Activated naive CD8-positive, alpha-beta T cell treated with anti-CD3 and anti-CD28 coated beads, Interleukin-2, amount 50 U/mL, for 16 hours (primary cell): ENCODE data around the gene CLIC4.
"Not testable (repeated sequence)": the region's sequence is repeated elsewhere in the genome, so short reads cannot be mapped to it uniquely, and the experiment has no call there.

Source experiments
- DNase-seq: peaks from one replicate; pipeline ENCODE4 v3.0.0-alpha.2; 2020; ENCODE audit warnings: low read depth, low spot score

Gene CLIC4

DNA sequence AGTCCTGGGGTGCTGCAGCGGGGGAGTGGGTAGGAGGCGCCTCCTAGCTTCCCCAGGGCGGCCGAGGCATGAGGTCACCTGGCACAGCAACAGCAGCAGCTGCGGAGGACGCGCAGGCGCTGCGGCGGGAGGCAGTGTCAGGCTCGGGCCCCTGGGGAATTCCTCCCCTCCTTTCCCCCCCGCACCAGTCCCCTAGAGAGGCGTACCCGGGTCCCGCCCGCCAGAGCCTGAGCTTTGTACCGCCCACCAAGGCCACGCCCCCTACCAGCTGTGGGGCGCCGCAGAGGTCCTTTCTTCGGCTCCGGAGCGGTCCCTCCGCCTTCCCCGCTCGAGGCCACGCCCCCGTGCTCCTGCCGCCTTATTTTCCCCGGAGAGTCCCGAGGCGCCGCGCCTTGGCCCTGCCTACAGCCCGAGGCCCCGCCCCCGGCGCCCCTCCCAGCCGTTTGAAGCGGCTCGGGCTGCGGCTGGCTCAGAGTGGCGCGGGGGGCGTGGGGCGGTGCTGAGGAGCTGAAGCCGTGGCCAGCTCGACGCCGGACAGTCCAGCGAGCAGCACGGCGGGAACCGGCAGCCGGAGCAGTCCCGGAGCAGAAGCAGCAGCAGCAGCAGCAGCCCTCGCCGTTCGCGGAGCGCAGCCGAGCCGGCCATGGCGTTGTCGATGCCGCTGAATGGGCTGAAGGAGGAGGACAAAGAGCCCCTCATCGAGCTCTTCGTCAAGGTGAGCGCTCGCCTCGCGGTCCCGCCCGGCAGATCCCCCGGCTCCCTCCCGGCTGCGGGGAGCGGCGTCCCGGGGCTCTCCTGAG lies at the start of gene CLIC4:
TSS of gene CLIC4 (plus strand) at position 537 of the 800 bp plus-strand sequence. CDS start at position 644, 107 bp downstream.
- DNase-seq: peak; percentile 99

DNA sequence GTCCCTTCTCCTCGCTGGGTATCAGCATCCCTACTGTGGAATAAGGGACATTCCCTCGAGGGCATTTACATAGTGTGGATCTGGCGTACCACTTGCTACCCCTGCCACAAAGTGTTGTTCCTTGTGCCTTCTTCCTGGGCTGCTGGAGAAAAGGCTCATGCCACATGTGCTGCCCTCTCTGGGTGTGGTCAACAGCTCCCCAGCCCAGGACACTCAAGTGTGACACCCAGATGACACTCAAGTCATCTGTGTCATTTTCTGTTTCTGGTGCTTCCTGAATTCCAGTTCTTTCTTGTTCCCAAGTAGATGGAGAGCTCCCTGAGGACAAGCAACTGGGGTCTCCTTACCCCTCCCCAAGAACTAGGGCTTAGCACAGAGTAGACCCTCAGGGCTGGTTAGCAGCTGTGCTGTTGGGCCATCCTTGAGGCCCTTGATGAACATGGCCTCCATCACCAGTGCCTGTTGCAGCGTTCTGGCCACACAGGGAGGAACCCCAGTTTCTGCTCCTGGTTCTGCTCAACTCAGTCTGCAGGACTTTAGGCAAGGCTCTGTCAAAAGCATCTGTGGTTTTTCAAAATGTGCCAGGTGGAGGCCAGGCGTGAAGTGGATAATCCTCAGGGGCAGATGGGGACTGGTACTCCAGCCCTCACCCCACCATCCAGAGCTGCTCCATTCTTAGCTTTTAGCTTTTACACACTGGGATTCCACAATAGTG lies 49.0 kb upstream of the CLIC4 start:
- no peak for DNase-seq

DNA sequence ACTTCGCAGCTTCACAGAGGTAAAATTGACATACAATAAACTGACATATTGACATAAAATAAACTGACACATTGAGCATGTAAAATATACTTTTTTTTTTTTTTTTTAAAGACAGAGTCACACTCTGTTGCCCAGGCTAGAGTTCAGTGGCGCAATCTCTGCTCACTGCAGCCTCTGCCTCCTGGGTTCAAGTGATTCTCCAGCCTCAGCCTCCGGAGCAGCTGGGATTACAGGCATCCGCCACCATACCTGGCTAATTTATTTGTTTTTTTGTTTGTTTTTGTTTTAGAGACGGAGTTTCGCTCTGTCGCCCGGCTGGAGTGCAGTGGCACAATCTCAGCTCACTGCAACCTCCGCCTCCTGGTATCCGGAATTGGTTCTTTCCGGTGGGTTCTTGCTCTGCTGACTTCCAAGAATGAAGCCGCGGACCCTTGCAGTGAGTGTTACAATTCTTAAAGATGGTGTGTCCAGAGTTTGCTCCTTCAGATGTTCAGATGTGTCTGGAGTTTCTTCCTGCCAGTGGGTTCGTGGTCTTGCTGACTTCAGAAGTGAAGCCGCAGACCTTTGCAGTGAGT lies 48.4 kb upstream of the CLIC4 start:
- DNase-seq: no peak

DNA sequence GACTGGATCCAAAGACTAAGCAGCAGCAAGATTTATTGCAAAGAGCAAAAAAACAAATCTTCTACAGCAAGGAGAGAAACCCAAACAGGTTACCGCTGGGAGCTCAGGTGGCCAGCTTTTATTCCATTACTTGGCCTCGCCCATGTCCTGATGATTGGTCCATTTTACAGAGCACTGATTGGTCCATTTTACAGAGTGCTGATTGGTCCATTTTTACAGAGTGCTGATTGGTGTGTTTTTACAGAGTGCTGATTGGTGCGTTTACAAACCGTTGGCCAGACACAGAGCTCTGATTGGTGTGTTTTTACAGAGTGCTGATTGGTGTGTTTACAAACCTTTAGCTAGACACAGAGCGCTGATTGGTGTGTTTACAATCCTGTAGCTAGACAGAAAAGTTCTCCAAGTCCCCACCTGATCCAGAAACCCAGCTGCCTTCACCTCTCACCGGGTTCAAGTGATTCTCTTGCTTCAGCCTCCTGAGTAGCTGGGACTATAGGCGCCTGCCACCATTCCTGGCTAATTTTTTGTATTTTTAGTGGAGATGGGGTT lies 47.7 kb upstream of the CLIC4 start:
- not testable (repeated sequence) for DNase-seq

DNA sequence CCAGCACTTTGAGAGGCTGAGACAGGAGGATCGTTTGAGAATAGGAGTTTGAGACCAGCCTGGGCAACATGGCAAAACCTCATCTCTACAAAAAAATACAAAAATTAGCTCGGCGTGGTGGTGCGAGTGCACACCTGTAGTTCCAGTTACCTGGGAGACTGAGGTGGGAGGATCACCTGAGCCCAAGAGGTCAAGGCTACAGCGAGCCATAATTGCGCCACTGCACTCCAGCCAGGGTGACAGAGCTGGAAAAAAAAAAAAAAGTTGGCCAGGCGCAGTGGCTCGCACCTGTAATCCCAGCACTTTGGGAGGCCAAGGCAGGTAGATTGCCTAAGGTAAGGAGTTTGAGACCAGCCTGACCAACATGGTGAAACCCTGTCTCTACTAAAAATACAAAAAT lies 46.9 kb upstream of the CLIC4 start:
- DNase-seq: not testable (repeated sequence)

DNA sequence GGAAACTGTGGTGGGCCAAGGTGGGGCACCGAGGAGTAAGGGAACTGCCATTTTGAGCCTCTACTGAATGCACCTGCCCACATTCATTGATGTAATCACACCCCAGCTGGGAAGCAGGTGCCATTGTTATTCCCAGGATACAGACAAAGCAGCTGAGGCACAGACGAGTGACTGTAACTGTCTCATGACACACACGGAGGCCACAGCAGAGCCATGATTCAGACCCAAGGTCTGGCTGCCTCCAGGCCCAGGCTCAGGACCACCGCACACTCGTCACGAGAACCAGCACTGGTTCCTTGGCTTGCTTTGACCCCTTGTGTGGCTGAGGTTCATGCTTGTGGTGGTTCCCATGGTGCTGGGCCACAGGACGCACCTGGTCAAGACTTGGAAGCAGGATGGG lies 45.6 kb upstream of the CLIC4 start:
- DNase-seq: no peak

DNA sequence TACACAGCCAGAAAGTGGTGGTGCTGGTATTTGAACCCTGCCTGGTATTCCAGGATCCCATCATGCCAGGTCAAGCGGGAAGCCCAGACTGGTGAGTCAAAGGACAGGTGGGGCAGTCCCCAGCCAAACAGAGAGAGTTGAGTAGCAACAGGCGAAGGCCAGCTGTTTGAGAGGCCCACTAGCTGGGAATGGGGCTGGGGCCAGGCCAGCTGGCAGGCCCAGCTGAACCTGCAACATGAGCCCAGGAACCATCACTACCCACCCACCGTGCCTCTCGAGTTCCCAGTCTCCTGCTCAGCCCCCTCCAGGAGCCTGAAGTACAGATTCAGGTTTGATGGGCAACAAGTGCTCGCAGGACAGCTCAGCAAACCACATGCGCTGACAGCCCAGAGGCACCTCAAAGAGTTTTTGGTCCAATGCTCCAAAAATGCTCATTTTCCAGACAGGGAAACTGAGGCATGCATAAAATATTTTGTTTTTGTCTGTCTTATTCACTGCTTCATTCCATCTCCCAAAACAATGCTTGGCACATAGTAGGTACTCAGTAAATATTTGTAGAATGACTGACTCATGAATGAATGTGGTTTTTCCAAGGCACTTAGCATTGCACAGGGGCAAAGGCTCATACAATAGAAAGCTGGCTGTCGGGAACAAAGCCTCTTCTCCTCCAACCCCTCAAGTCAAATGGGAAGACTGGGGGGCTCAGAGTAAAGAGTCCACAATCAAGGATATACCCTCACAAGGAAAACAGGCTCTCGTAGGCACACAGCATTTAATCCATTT lies 42.5 kb upstream of the CLIC4 start:
- no peak for DNase-seq

DNA sequence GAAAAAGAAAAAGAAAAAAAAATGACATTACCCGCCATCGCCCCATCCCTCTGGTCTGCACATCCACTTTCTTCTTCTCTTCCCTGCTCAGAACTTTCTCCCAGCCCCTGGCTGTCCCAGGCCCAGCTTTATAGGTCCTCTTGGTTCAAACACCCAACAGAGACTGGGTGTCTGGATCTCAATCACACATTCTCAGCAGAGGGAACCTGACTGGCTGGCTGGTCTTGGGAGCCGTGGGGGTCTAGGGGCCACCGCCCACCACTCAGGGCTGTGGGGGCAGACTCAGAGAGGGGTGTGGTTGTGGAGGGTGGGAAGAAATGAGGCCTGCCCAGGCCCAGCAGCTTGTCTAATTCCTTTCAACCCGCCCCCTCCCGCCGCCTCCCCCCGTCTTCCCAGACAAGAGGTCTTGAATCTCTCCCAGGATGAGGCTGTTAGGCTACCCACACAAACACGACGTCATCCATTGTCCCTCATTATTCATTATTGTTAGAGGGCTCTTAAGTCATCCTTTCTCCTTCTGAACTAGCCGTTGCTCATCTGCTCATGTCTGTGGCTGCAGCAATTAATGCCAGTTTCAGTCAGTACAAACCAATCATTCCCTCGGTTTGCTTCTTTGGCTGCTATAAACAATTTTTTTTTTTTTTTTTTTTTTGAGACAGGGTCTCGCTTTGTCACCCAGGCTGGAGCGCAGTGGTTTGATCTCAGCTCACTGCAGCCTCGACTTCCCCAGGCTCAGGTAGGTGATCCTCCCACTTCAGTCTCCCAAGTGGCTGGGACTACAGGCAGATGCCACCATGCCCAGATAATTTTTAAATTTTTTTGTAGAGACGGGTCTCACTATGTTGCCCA lies 40.6 kb upstream of the CLIC4 start:
- DNase-seq: no peak

DNA sequence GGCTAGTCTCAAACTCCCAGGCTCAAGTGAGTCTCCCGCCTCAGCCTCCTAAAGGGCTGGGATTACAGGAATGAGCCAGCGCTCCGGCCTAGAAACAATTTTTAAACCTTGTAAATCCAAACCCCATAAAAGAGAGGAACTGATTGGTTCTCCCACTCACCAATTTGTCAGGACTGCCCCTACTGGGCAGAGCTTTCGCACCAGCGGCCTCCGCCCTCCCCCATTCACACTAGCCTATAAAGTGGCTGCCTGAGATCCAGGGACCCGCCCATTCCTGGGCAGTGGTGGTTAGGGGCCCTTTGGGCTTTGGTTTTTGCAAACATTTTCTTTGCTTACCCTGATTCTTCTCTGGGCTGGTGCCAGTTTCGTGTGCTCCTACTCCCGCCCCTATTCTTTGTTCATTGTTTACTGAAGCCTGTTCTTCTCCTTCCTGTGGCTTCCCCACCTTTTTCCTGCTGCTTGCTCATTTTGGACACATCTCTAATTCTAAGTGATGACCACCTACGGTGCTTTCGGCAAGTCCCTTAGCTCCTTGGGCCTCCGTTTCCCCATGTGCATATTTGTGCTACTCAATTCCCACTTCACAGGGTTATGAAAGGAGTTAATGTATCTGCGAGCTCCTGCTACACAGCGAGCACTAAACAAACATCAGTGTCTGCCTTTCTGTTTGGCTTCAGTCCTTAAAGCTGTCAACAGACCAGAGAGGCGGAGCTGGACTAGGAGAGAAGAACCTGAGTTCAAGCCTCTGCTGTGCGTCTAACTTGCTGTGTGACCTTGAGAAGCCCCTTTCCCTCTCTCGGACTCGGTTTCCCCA lies 39.8 kb upstream of the CLIC4 start:
- DNase-seq: no peak

DNA sequence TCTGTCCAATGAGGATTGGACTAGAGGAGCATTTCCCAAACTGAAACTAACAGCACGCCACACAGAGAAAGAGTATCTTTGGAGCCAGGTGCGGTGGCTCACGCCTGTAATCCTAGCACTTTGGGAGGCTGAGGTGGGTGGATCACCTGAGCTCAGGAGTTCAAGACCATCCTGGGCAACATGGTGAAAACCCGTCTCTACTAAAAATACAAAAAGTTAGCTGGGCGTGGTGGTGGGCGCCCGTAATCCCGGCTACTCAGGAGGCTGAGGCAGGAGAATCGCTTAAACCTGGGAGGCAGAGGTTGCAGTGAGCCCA lies 39.2 kb upstream of the CLIC4 start:
- not testable (repeated sequence) for DNase-seq

DNA sequence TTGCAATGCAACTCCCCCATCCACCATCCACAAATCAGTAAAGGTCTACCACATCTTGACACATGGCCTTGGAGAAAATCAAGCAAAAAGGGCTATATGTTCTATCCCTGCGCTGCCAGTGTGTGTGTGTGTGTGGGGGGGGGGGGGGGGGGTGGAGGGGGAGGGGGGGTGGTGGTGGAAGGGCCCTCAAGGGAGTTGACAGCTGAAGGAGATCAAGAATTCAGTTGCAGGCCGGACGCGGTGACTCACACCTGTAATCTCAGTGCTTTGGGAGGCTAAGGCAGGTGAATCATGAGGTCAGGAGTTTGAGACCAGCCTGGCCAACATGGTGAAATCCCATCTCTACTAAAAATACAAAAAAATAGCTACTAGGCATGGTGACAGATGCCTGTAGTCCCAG lies 37.6 kb upstream of the CLIC4 start:
- no peak for DNase-seq

DNA sequence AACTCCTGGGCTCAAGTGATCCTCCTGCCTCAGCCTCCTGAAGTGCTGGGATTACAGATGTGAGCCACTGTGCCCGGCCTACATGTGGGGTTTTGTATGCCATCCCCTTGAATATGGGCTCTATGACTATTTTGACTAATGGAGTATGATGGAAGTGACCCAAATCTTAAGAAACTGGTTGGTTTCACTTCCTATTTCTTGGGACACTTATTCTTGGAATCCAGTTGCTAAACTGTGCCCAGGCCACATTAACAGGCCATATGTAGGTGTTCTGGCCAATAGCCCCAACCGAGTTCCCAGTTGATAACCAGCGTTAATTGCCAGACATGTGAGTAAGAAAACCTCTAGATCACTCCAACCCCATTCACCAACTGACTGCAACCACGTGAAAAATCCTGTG lies 36.3 kb upstream of the CLIC4 start:
- no peak for DNase-seq

DNA sequence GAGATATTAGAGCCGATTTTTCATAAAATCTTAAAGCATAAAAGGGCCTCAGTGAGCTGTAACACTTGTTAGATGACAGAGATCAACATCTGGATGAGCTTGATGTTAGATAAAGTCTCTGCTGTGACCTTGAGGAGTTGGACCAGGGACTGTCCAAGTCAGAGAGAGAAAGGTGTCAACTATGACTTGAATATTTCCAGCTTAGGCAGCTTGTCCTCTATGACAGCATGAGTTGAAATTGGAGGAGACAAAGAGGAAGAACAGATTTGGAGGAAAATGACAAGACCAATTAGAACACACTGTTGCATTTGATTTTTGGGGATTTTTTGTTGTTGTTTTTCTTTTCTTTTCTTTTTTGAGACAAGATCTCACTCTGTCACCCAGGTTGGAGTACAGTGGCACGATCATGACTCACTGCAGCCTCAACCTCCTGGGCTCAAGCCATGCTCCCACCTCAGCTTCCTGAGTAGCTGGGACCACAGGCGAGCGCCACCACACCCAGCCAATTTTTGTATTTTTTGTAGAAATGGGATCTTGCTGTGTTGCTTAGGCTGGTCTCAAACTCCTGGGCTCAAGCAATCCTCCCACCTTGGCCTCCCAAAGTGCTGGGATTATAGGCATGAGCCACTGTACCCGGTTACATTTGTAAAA lies 35.3 kb upstream of the CLIC4 start:
- no peak for DNase-seq

DNA sequence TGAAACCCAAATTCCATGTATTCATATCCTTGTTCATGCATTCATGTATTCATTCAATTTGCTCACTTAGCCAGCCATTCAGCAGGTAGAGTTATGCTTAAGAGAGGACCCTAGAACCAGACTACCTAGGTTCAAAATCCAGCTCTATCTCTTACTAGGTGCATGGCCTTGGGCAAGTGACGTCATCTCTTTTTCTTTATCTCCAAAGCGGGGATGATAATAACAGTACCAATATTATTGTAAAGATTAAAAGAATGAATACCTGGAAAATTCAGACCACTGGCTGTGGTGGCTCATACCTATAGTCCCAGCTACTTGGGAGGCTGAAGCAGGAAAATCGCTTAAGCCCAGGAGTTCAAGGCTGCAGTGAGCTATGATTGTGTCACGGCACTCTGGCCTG lies 33.9 kb upstream of the CLIC4 start:
- DNase-seq: no peak

DNA sequence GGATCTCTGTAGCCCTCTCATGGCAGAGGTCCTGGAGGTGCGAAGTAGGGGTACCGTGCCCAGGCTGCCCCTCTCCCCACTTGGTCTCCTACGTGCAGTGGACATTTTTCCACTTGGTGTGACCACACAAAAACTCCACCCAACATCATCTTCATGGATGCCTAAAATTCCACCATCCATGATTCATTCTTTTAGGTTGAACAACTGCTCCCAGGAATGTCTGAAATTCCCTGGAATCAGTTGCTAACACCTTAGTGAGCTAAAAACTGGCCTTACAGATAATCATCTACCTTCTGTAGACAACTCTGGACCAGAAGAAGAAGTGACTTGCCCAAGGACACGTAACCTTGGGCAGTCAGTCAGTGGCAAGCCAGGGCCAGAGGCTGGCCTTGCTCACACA lies 32.1 kb upstream of the CLIC4 start:
- no peak for DNase-seq

DNA sequence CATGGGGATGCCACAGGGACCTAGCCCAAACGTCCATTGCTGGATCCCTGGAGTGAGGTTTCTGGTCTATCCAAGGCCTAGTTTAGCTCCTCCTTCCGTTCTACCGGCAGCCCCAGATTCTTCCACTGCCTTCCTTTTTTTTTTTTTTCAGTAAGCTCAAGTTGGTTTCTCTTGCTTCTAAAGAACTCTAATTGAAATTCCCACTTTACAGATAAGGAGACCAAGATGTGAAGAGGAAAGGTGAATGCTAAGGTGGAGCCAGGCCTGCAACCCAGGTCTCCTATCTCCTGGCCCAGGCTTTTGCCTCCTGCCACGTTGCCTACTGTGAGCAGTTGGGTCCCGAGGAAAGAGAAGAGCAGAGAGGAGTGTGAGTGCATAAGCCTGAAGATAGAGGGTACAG lies 31.5 kb upstream of the CLIC4 start:
- DNase-seq: no peak

DNA sequence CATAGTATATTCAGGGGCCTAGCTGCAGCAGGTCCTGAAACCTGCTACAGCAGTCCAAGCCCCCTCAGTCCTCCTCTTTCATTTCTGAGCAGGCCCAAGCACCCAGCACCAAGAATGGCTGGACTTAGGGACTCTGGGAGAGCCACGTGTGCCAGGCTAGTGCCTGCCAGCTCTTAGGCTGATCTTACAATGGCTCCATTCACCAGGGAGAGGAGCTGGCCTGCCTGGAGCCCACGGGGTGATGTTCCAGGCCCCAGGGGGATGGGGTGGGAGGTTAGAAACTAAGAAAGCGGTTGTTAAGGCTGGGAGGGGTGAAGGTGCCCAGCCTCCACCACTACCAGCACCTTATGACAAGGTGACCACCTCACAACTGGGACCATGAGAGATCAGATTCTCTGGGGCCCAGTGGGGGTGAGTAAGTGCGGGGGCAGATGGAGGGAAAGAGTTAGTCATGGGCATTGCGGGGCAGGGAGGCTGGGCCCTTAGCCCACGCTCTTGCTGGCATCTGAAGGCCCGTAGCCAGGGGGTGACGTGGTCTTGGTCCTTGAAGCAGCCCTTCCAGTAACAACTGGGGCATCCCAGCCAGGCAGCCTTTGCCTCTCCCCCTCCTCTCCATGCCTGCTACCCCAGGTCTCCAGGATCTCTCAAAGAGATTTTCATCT lies 30.3 kb upstream of the CLIC4 start:
- DNase-seq: no peak

DNA sequence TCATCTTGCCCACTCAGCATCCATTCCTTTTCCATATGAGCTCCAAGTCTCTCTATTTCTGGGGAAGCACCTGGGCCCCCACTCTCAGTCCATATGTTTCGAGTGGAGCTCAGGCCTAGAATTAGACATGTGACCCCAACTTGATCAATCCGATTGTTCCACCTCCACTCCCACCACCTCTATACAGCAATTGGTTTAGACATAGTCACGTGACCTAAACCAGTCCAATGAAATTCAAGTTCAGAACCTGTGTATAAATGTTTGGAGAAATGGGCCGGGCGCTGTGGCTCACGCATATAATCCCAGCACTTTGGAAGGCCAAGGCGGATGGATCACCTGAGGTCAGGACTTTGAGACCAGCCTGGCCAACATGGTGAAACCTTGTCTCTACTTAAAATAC lies 29.6 kb upstream of the CLIC4 start:
- no peak for DNase-seq
